GM23338 (cell line): ENCODE measurements around the gene PIP4K2B. TPM values are rescaled to one million over a fixed set of nuclear protein-coding genes. Genes with fewer than 3 reads are reported as not detected.

ENCODE experiments used
- ATAC-seq: fragments of 200-7000 bp; cut with Tn5 transposase; 3 replicates; pipeline ENCODE4 v1.9.1; 2020
- DNase-seq: peaks from one replicate; pipeline ENCODE4 v3.0.0-alpha.2; 2015; ENCODE audit warnings: low spot score
- H2AFZ ChIP-seq: fragments of 200-600 bp; sonication (generic); 2 replicates; pipeline ENCODE4 v1.8.0; 2016; ENCODE audit warnings: antibody characterized with exemption, mild to moderate bottlenecking, moderate library complexity
- H3F3A ChIP-seq: fragments of 200-600 bp; sonication (generic); replicated peaks from 2 replicates; pipeline ENCODE4 v1.8.0; 2017; ENCODE audit warnings: antibody characterized with exemption, mixed run types, low read depth
- H3K27ac ChIP-seq: fragments of 200-600 bp; sonication (generic); 2 replicates; pipeline ENCODE4 v1.6.1; 2016; ENCODE audit warnings: low read depth
- H3K27me3 ChIP-seq: fragments of 200-600 bp; sonication (generic); 2 replicates; pipeline ENCODE4 v1.8.0; 2016; ENCODE audit warnings: mild to moderate bottlenecking, mixed run types, moderate library complexity; ENCODE audit not compliant: insufficient read depth
- H3K36me3 ChIP-seq: fragments of 200-600 bp; sonication (generic); 2 replicates; pipeline ENCODE4 v1.8.0; 2016; ENCODE audit warnings: mild to moderate bottlenecking; ENCODE audit not compliant: insufficient read depth
- H3K4me1 ChIP-seq: fragments of 200-600 bp; sonication (generic); 2 replicates; pipeline ENCODE4 v1.8.0; 2016; ENCODE audit warnings: mild to moderate bottlenecking, moderate library complexity; ENCODE audit not compliant: insufficient read depth
- H3K4me2 ChIP-seq: fragments of 200-600 bp; sonication (generic); 2 replicates; pipeline ENCODE4 v1.7.1; 2017; ENCODE audit warnings: mixed run types
- H3K4me3 ChIP-seq: fragments of 200-600 bp; sonication (generic); 2 replicates; pipeline ENCODE4 v1.6.1; 2016; ENCODE audit warnings: mixed run types
- H3K79me2 ChIP-seq: fragments of 200-600 bp; sonication (generic); replicated peaks from 2 replicates; pipeline ENCODE4 v1.8.0; 2017; ENCODE audit warnings: mild to moderate bottlenecking; ENCODE audit not compliant: insufficient read depth
- H3K9me2 ChIP-seq: fragments of 200-600 bp; sonication (generic); 2 replicates; pipeline ENCODE4 v1.8.0; 2017; ENCODE audit not compliant: insufficient read depth
- H4K20me1 ChIP-seq: fragments of 200-600 bp; sonication (generic); replicated peaks from 2 replicates; pipeline ENCODE4 v1.8.0; 2017; ENCODE audit warnings: mild to moderate bottlenecking; ENCODE audit not compliant: insufficient read depth
- H3K27ac Mint-ChIP-seq: 2 replicates; pipeline ENCODE4 v1.8.0; 2020; ENCODE audit warnings: inconsistent platforms, mild to moderate bottlenecking, moderate library complexity, mixed read lengths
- H3K27me3 Mint-ChIP-seq: 3 replicates; pipeline ENCODE4 v1.8.0; 2022; ENCODE audit warnings: low read depth, mild to moderate bottlenecking, moderate library complexity, mixed read lengths, inconsistent platforms; ENCODE audit not compliant: insufficient read depth, poor library complexity
- H3K36me3 Mint-ChIP-seq: 3 replicates; pipeline ENCODE4 v1.8.0; 2021; ENCODE audit warnings: low read depth, mild to moderate bottlenecking, inconsistent platforms, moderate library complexity, mixed read lengths
- H3K4me1 Mint-ChIP-seq: 3 replicates; pipeline ENCODE4 v1.8.0; 2020; ENCODE audit warnings: mild to moderate bottlenecking, inconsistent platforms, mixed read lengths
- H3K4me3 Mint-ChIP-seq: 3 replicates; pipeline ENCODE4 v1.8.0; 2021; ENCODE audit warnings: moderate library complexity, mild to moderate bottlenecking, inconsistent platforms, mixed read lengths
- H3K9me3 Mint-ChIP-seq: 3 replicates; pipeline ENCODE4 v1.8.0; 2020; ENCODE audit warnings: moderate library complexity, mild to moderate bottlenecking, inconsistent platforms, mixed read lengths
- CREB1 ChIP-seq: fragments of 250-450 bp; sonication (Bioruptor Pico); IDR thresholded peaks from 2 replicates; pipeline ENCODE4 v1.5.0; 2020; ENCODE audit warnings: low read depth, mild to moderate bottlenecking, moderate library complexity
- CTCF ChIP-seq, 2 experiments: fragments of 200-600 bp in 1 of 2; sonication (generic) in 1 of 2; conservative IDR thresholded peaks; 2 replicates each; pipeline versions ENCODE4 v1.5.1 to v1.6.1; 2016 to 2017; ENCODE audit warnings: antibody characterized with exemption in 2 of 2, low read depth in 2 of 2, mild to moderate bottlenecking in 2 of 2, moderate library complexity in 1 of 2
- ETS1 ChIP-seq: IDR thresholded peaks from 2 replicates; pipeline ENCODE4 v1.6.1; 2016; ENCODE audit warnings: antibody characterized with exemption
- EZH2 ChIP-seq: fragments of 200-600 bp; sonication (generic); IDR thresholded peaks from one replicate; pipeline ENCODE4 v1.8.0; 2017; ENCODE audit warnings: antibody characterized with exemption, mild to moderate bottlenecking, low read depth; ENCODE audit not compliant: unreplicated experiment
- EZH2phosphoT487 ChIP-seq: fragments of 200-600 bp; sonication (generic); IDR thresholded peaks from one replicate; pipeline ENCODE4 v1.8.1; 2018; ENCODE audit warnings: antibody characterized with exemption; ENCODE audit not compliant: unreplicated experiment
- JUNB ChIP-seq: IDR thresholded peaks from one replicate; pipeline ENCODE4 v1.6.1; 2016; ENCODE audit warnings: antibody characterized with exemption; ENCODE audit not compliant: unreplicated experiment
- NANOG ChIP-seq: IDR thresholded peaks from 2 replicates; pipeline ENCODE4 v1.6.1; 2016; ENCODE audit warnings: antibody characterized with exemption, borderline replicate concordance
- POLR2AphosphoS5 ChIP-seq: IDR thresholded peaks from 2 replicates; pipeline ENCODE4 v1.6.1; 2016; ENCODE audit warnings: antibody characterized with exemption, low read depth
- REST ChIP-seq: IDR thresholded peaks from one replicate; pipeline ENCODE4 v1.6.1; 2018; ENCODE audit warnings: antibody characterized with exemption; ENCODE audit not compliant: unreplicated experiment
- STAT1 ChIP-seq: IDR thresholded peaks from one replicate; pipeline ENCODE4 v1.6.1; 2016; ENCODE audit warnings: antibody characterized with exemption; ENCODE audit not compliant: unreplicated experiment
- ZNF114 ChIP-seq: fragments of 250-450 bp; sonication (Bioruptor Pico); IDR thresholded peaks from 2 replicates; pipeline ENCODE4 v1.5.0; 2020; ENCODE audit warnings: mild to moderate bottlenecking, moderate library complexity
- ZNF331 ChIP-seq: fragments of 250-450 bp; sonication (Bioruptor Pico); IDR thresholded peaks from 2 replicates; pipeline ENCODE4 v1.5.0; 2020; ENCODE audit warnings: low read depth, mild to moderate bottlenecking, moderate library complexity
- ZNF462 ChIP-seq: fragments of 250-450 bp; sonication (Bioruptor Pico); IDR thresholded peaks from 2 replicates; pipeline ENCODE4 v1.5.0; 2020; ENCODE audit warnings: mild to moderate bottlenecking, moderate library complexity
- polyA plus RNA-seq: library from polyadenylated mRNA; unstranded; fragments of >200 nt; fragmentation: Nextera tagmentation; extraction: Ambion mirVana; gene quantifications from 2 replicates; pipeline ENCODE4 v1.2.1, GENCODE V29; 2016
- total RNA-seq: library from RNA; depleted of rRNA; stranded (reverse); fragments of >200 nt; shearing (Covaris generic); gene quantifications from 2 replicates; pipeline ENCODE4 v1.2.3, GENCODE V29; 2014

PIP4K2B gene
- total and polyA plus RNA-seq, 2 experiments from 2014 or later = 9.5 to 43.4 TPM

GRCh38 chr17:38753071-38753506, 46.3 kb downstream of the PIP4K2B start:
- peak overlapping the region; percentile 31; the same call in 1 of the 2 replicates for H3K27ac Mint-ChIP-seq
- H3K4me3 Mint-ChIP-seq = peak overlapping the region; percentile 97
- Histone ChIP-seq H3K27me3 (peaks cover 16% of the 10 kb centered on the region), H3K79me2 (peaks cover 23% of the 10 kb centered on the region), H4K20me1 (peaks cover 9% of the 10 kb centered on the region; the same call in 1 of the 2 replicates), H3K4me3 (peak overlapping the region; percentile 69), H2AFZ (no peak overlapping the region), H3K9me2 (no peaks in the 10 kb centered on the region), H3K4me2 (peak overlapping the region; percentile 91), H3K27ac (no peak overlapping the region), H3K36me3 (peaks cover 10% of the 10 kb centered on the region), H3K4me1 (peaks cover 20% of the 10 kb centered on the region), H3F3A (peaks cover 2% of the 10 kb centered on the region; the same call in 1 of the 2 replicates)
- peaks cover 12% of the 10 kb centered on the region for H3K4me1 Mint-ChIP-seq
- peaks cover 27% of the 10 kb centered on the region for H3K27me3 Mint-ChIP-seq
- peaks cover 5% of the 10 kb centered on the region for H3K9me3 Mint-ChIP-seq
- no peak for ATAC-seq
- TF ChIP-seq REST (no peak), ETS1 (no peak), POLR2AphosphoS5 (no peak), EZH2phosphoT487 (no peak), NANOG (no peak), STAT1 (no peak), EZH2 (no peak), CREB1 (no peak), JUNB (no peak), CTCF (conservative IDR thresholded peaks at IDR 0.05; ENCODE audit: low read depth in 2 of 2) (no peak), ZNF462 (CRISPR knock-in tag) (no peak), ZNF331 (CRISPR knock-in tag) (no peak), ZNF114 (CRISPR knock-in tag) (no peak)
- no peak for DNase-seq
- peaks cover 30% of the 10 kb centered on the region for H3K36me3 Mint-ChIP-seq
